Left lobe of liver (tissue), 2 donors: Measurements from ENCODE around the gene ARPC1A. TPM values are rescaled to one million over a fixed set of nuclear protein-coding genes. Genes with fewer than 3 reads are reported as not detected.
A peak's percentile ranks its signal among the peaks of the same experiment; 100 is the strongest.
"Not testable (repeated sequence)": the region's sequence is repeated elsewhere in the genome, so short reads cannot be mapped to it uniquely, and the experiment has no call there.

Experiments
- ATAC-seq: fragments of 200-7000 bp; cut with Tn5 transposase; one replicate; pipeline ENCODE4 v1.9.1; 2020; ENCODE audit warnings: mild to moderate bottlenecking, moderate library complexity
- DNase-seq: peaks from one replicate; pipeline ENCODE4 v3.0.0-alpha.2; 2020; ENCODE audit warnings: low spot score
- total RNA-seq: library from RNA; stranded (reverse); gene quantifications from one replicate; pipeline ENCODE4 v1.2.1, GENCODE V29; 2021
- donor health status: DM: no; HTN: no; CAD: no; lungs with moderate emphysema.
- donor health status: DM: no; HTN: yes; CAD: no.

Gene ARPC1A
- total RNA-seq, 1 donor from 2014 or later: 64.2 TPM

DNA sequence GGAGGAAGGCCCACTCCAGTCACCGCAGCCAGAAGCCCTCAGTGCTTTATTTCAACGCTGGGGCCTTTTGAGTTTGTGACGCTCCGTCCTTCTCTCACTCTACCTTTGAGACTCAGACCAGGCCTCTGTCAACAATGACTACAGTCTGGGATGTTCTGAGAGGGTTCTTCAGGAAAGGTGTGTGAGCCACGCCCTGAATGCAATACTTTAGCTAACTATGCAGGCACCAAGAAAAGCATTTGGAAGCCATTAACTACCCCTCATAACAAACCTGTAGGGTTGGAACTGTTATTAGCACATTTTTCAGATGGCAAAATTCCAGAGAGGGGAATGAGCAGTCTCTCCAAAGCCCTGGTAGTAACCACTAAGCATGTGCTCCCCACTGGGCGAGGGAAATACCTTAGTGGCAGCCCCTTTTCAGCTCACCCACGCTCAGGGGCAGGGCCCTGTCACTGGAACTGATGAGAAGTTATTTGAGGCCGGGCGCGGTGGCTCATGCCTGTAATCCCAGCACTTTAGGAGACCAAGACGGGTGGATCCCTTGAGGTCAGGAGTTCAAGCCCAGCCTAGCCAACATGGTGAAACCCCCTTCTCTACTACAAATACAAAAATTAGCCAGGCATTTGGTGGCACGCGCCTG is 43.2 kb downstream of the ARPC1A start:
- ATAC-seq (no peak), DNase-seq (no peak)

DNA sequence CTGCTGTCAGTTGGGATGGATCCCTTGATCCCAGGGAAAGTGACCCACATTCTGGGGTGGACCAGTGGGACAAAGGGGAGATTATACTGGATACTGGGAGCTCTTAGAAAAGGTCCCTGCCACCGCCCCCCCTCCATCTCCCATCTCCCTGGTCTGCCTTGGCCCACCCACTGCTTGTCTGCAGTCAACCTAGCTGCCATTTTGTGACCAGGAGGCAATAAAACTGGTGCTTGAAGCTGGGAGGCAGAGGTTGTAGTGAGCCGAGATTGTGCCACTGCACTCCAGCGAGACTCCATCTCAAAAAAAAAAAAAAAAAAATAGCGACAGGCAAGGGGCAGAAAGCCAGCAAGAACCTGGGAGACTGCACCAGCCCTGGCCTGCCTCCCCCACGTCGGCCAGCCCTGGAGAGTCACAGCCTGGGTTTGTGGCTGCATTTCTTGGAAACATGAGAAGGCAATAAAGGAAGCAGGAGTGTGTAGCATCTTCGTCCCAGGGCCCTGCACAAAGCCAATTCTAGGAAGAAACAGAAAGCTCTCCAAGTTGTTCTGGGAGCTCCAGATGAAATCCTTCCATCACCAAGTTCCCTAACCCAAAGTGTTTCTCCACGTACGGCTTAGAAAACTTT is 44.2 kb downstream of the ARPC1A start:
- DNase-seq: no peak
- no peak for ATAC-seq

DNA sequence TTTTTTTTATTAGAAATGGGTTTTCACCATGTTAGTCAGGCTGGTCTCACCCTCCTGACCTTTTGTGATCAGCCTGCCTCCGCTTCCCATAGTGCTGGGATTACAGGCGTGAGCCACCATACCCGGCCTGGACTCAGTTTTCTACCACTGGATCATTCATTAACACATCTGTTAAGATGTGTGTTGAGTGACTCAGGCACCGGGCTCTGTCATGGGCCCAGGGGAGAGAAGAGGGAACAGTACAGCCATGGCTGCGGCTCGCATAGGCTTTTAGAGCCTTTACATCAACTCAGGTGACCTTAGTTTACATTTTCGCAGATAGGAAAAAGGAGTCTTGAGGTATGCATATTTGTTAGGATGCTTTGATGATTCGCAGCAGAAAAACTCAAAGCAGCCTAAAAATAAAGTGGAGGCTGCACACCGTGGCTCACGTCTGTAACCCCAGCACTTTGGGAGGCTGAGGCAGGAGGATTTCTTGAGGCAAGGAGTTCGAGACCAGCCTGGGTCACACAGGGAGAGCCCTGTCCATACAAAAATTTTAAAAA is 45.8 kb downstream of the ARPC1A start:
- DNase-seq: no peak
- ATAC-seq: no peak

- DNase-seq (no peak), ATAC-seq (no peak)
Observed at GRCh38 chr7:99372275-99373090, 46.8 kb downstream of the ARPC1A start.

DNA sequence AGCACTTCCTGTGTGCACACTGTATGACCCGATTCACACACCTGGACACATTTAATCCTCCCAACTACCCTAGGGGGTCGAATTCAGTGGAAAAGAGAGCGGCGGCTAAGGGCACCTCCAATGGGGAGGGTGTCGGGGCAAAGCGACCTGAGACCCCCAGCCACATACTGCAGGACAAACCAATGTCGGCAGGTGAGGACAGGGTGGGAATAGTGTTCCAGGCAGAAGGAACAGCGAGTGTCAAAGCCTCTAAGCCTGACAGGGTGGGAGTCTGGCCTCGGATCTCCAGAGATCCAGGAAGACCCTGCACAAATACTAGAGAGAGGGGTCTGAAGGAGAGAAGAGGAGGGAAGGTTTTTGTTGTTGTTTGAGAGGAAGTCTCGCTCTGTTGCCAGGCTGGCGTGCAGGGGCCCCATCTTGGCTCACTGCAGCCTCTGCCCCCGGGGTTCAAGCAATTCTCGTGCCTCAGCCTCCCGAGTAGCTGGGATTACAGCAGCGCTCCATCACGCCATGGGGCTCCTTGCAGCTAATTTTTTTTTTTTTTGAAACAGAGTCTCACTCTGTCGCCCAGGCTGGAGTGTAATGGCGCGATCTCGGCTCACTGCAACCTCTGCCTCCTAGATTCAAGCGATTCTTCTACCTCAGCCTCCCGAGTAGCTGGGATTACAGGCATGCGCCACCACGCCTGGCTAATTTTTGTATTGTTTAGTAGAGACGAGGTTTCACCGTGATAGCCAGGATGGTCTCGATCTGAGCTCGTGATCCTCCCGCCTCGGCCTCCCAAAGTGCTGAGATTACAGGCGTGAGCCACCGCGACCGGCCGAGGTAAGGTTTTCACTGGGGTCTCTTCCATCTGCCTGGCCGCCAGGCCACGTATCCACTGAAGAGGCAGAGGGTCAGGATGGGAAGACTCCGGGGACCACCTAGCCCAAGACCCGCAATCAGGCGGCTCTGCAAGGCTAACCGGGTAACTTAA is 47.7 kb downstream of the ARPC1A start:
- DNase-seq (no peak), ATAC-seq (no peak)

DNA sequence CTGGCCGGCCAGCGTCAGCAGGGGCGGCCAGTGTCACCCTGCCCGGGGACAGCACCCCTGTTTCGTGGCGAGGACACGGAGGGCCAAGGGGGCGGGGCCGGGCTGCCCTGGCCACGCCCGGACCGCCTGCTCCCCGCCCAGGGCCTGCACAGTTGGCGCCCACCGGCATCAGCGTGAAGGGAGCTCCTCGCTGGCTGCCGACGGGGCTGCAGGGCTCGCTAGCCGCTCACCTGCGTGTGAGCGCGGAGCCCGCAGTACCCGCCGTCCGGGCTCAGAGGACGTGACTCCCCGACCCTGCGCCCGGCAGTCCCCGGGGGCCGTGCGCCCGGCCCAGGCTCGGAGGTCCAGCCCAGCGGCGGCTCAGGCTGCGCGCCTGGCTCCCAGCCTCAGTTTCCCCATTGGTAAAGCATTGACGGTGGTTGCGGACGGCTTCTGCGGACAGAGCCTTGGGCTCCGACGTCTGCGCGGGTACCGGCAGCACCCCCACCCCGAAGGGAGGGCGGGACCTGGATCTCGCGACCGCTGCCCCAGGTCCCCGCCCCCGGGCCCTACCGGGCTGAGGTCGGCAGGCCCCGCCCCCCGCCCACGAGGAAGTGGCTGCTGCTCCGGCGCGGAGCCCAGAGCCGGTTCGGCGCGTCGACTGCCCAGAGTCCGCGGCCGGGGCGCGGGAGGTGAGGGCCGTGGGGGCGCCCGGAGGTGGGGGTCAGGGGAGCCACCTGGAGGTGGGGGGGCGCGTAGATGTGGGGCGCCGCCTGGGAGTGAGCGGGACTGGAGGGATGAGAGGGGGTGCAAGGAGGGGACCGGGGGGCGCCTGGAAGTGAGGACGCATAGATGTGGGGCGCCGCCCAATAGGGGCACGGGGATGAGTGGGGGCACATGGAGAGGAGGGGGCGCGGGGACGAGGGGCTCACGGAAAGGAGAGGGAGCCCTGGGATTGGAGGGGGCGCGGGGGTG is 48.7 kb downstream of the ARPC1A start, which contains the start of gene ARPC1B:
Gene ARPC1B, plus strand, starts transcription at position 620 of the 954 bp plus-strand sequence. CDS start 10,985 bp downstream, outside the sequence.
- ATAC-seq: peak; percentile 83
- DNase-seq: peak; percentile 87

- ATAC-seq: peak; percentile 81
- peak; percentile 87 for DNase-seq
Observed at GRCh38 chr7:99375070-99375807, 49.5 kb downstream of the ARPC1A start.

DNA sequence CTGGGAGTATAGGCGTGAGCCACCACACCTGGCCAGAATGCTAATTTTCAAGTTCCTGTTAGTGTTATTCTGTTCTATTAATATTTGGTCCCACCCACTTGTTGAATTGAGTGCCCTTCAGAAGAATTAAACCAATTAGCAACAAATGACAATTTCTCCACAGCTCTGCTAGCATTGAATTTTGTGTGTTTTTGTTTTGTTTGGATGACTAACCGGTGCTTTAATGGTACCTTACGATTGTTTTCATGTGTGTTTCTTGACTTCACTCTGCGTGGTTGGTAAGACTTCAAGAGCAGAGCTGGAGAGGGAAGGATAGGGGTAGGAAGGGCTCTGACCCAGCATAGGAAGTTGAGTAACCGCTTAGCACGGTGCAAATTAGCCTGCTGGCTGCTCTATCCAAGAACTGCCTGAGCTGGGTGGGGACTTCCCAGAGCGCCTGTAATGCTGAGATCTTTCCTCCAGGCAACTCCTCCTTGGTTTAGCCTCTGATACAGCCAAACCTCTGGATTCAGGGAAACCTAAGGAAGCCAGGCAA is 53.4 kb downstream of the ARPC1A start:
- ATAC-seq (peak; percentile 22), DNase-seq (no peak)

DNA sequence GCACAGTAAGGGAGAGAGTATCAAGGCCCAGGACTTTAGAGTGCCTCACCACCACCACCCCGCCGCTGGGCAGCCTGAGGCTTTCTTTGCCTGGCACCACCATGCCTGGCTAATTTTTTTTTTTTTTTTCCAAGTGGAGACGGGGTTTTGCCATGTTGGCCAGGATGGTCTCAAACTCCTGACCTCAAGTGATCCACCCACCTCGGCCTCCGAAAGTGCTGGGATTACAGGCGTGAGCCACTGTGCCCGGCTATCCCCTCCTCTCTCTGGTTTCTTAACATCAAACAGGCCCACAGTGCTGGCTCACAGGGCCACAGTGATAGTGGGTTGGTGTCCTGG is 54.0 kb downstream of the ARPC1A start:
- not testable (repeated sequence) for DNase-seq, ATAC-seq

GRCh38 chr7:99380032-99380822 is 54.5 kb downstream of the ARPC1A start:
- peak; percentile 2 for ATAC-seq
- DNase-seq: no peak

GRCh38 chr7:99380823-99381663 is 55.3 kb downstream of the ARPC1A start:
- no peak for DNase-seq
- ATAC-seq: peak; percentile 24

GRCh38 chr7:99381664-99382075 is 56.0 kb downstream of the ARPC1A start:
- ATAC-seq (peak; percentile 84), DNase-seq (peak; percentile 80)

DNA sequence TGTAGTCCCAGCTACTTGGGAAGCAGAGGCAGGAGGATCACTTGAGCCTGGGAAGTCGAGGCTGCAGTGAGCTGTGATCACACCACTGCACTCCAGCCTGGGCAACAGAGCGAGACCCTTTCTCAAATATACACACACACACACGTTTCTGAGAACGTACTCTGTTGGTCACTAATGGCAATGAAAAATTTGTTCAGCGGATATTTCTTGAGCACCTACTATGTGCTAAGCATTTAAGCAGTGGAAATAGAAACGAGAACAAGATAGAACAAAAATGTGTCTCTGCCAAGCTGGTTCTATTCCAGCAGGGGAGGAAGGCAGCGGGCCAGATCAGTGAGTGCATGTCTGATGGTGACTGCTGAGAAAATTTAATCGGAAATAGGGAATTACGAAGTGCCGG is 57.5 kb downstream of the ARPC1A start:
- ATAC-seq (no peak), DNase-seq (no peak)

DNA sequence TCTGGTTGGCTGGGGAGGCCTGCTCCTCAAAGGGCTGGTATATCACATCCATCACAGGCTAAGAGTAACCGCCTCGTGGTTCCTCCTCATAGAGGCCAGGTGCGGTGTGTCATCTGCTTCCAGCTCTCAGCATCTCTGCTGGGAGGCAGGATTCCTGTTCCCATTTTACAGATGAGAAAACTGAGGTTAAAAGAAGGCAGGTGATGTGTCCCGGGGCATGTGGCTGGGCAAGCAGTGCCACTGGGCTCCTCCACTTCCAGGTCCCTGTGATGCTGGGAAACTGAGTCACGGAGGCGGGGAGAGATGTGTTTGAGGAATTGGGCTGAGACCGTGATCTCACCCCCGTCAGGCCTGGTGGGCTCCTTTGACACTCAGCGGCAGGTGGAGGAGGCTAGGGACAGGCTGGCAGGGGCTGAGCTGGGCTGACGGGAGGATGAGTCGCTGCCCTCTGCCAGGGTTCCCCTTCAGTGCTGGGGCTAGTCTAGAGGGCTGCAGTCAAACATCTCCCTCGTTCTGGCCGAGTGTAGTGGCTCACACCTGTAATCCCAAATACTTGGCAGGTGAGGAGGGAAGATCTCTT is 58.2 kb downstream of the ARPC1A start:
- DNase-seq: no peak
- ATAC-seq: no peak

DNA sequence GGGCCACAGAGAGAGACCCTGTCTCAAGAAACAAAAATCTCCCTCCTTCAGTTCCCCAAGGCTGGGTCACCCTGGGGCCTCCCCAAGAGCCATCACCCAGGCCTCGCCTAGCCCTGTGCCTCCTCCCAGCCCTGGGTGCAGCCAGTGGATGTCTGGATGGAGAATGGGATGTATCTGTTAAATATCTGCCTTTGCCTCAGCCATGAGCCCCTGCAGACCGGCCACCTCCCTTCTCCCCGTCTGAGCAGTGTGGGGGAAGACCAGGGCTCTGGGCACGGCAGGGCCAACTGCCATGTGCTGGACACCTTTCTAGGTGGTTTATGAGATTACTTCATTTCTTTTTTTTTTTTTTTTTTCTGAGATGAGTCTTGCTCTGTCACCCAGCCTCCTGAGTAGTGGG is 58.8 kb downstream of the ARPC1A start:
- ATAC-seq (no peak), DNase-seq (no peak)

DNA sequence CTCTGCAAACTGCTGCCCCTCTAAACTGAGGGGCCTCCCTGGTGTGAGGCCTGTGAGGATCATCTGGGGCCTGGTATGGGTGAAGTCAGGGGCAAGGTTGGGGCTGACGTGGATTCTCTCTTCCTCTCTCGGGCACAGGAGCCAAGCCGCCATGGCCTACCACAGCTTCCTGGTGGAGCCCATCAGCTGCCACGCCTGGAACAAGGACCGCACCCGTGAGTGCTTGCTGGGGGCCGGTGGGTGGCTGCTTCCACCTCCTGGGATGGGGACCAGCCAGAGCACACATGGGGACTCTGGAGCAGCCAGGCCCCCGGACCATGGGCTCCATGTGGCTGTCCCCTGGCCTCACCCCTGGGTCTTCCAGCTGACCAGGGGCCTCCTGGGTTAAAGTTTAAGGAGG is 59.9 kb downstream of the ARPC1A start:
- DNase-seq: no peak
- no peak for ATAC-seq
